IMR-90 (cell line): ENCODE measurements around the gene AGAP9.

Experiments
- RFX5 ChIP-seq: IDR thresholded peaks from 2 replicates; pipeline ENCODE4 v1.8.0; 2012; ENCODE audit warnings: low read depth, mild to moderate bottlenecking, low read length, moderate library complexity
- SMC3 ChIP-seq: fragments of 150-350 bp; IDR thresholded peaks from 2 replicates; pipeline ENCODE4 v1.6.1; 2016; ENCODE audit warnings: low read depth, mild to moderate bottlenecking, antibody characterized with exemption, low read length, moderate library complexity
- TF ChIP-seq, protein P1 (sequence below): conservative IDR thresholded peaks from 2 replicates; pipeline ENCODE4 v1.5.1; 2012; ENCODE audit warnings: mild to moderate bottlenecking, low read depth, low read length, improper control_type of control experiment
- TF ChIP-seq, protein P2 (sequence below): fragments of 150-350 bp; IDR thresholded peaks from 2 replicates; pipeline ENCODE4 v1.6.1; 2017; ENCODE audit warnings: mild to moderate bottlenecking, antibody characterized with exemption, low read length, low read depth

DNA sequence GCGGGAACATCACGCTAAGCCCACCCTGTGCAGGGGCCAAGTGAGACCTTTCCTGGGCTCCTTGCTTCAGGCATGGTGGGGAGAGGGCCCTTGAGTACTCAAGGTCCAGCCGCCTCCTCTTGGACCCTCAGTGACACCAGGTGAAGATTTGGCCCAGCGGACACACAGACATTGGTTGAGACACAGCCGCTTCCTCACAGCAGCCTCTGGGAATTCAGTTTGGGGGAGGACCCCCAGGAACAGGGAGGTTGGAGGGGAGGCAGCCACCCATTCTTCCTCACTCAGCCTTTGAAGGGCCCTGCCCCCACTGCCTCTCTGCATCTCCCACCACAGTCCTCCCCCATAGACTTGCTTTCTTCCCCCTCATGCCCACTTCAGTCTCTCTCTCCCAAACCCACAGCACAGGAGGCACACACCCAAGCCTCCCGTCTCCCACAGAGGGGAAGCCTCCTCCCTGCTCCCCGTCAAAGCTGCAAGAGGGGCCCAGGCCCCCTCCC lies 71.4 kb downstream of the AGAP9 start:
- TF ChIP-seq, protein P1, sequence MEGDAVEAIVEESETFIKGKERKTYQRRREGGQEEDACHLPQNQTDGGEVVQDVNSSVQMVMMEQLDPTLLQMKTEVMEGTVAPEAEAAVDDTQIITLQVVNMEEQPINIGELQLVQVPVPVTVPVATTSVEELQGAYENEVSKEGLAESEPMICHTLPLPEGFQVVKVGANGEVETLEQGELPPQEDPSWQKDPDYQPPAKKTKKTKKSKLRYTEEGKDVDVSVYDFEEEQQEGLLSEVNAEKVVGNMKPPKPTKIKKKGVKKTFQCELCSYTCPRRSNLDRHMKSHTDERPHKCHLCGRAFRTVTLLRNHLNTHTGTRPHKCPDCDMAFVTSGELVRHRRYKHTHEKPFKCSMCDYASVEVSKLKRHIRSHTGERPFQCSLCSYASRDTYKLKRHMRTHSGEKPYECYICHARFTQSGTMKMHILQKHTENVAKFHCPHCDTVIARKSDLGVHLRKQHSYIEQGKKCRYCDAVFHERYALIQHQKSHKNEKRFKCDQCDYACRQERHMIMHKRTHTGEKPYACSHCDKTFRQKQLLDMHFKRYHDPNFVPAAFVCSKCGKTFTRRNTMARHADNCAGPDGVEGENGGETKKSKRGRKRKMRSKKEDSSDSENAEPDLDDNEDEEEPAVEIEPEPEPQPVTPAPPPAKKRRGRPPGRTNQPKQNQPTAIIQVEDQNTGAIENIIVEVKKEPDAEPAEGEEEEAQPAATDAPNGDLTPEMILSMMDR, result no peak
- TF ChIP-seq SMC3 (no peak), RFX5 (no peak)
- TF ChIP-seq, protein P2, sequence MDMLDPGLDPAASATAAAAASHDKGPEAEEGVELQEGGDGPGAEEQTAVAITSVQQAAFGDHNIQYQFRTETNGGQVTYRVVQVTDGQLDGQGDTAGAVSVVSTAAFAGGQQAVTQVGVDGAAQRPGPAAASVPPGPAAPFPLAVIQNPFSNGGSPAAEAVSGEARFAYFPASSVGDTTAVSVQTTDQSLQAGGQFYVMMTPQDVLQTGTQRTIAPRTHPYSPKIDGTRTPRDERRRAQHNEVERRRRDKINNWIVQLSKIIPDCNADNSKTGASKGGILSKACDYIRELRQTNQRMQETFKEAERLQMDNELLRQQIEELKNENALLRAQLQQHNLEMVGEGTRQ, result no peak
